Activated CD4-positive, alpha-beta T cell treated with anti-CD3 and anti-CD28 coated beads for 36 hours (primary cell): ENCODE data around the gene ANAPC1. TPM values are rescaled to one million over a fixed set of nuclear protein-coding genes. Genes with fewer than 3 reads are reported as not detected.
"Not testable (repeated sequence)": the region's sequence is repeated elsewhere in the genome, so short reads cannot be mapped to it uniquely, and the experiment has no call there.

Experiments used
- ATAC-seq: fragments of 200-7000 bp; cut with Tn5 transposase; one replicate; pipeline ENCODE4 v1.10.0; 2021; ENCODE audit warnings: mild to moderate bottlenecking, moderate library complexity
- CTCF ChIA-PET: fragments of 350-600 bp; sonication (Branson Sonifier 250); formaldehyde crosslinking; loops from one replicate; lab custom pipeline; 2021; ENCODE audit warnings: antibody characterized with exemption; lab: Charles Lee
- POLR2A ChIA-PET: fragments of 350-600 bp; sonication (Branson Sonifier 250); formaldehyde crosslinking; loops from one replicate; lab custom pipeline; 2021; ENCODE audit warnings: antibody characterized with exemption, inconsistent platforms; lab: Charles Lee
- DNase-seq: peaks from one replicate; pipeline ENCODE4 v3.0.0-alpha.2; 2020
- H3K27ac Mint-ChIP-seq: one replicate; pipeline ENCODE4 v1.8.0; 2021; ENCODE audit warnings: mixed read lengths
- H3K27me3 Mint-ChIP-seq: one replicate; pipeline ENCODE4 v1.8.0; 2021; ENCODE audit warnings: mixed read lengths
- H3K36me3 Mint-ChIP-seq: one replicate; pipeline ENCODE4 v1.8.0; 2021; ENCODE audit warnings: low read depth, mixed read lengths
- H3K4me1 Mint-ChIP-seq: one replicate; pipeline ENCODE4 v1.8.0; 2021; ENCODE audit warnings: mixed read lengths
- H3K4me3 Mint-ChIP-seq: one replicate; pipeline ENCODE4 v1.8.0; 2021; ENCODE audit warnings: mild to moderate bottlenecking, moderate library complexity, mixed read lengths
- H3K9me3 Mint-ChIP-seq: one replicate; pipeline ENCODE4 v1.8.0; 2021; ENCODE audit warnings: low read depth, mixed read lengths
- intact Hi-C, 2 experiments: fragments of 100-400 bp; cut with DNase I in 1 of 2; cut with micrococcal nuclease in 1 of 2; formaldehyde crosslinking; loops; one replicate each; pipeline versions ENCODE4 v1.14.2 to v1.15.1; 2022 to 2024; cut with DNase I, micrococcal nuclease
- microRNA-seq: library from miRNA; unstranded; fragments of <30 nt; microRNA quantifications from one replicate; pipeline ENCODE4 v1.2.0, GENCODE V29; 2021; ENCODE audit warnings: borderline replicate concordance
- total RNA-seq, 2 experiments: library from RNA; stranded (reverse); gene quantifications; one replicate each; pipeline ENCODE4 v1.2.3, GENCODE V29; 2021

ANAPC1 gene
- total RNA-seq, 2 experiments from 2014 or later = 85.1 to 113 TPM

DNA sequence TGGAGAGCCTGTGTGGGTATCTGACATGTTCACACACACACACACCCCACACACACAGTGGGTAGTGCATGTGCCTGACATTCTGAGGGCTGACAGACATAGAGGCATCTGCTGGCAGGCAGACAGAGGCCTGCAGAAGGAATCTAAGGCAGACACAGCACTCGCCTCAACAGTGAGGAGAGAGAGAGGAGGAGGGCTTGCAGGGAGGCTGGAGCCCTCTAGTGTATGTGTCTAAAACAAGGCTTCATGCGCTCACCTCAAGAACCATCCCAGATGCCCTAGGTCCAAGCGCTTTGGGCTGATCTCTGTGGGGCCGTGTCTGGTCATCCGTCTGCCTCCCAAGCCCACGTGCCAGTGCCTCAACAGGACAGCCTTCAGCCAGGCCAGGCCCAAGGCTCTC is 158.3 kb downstream of the ANAPC1 start:
- ATAC-seq = peak; percentile 73
- CTCF ChIA-PET = not testable (repeated sequence)

GRCh38 chr2:111719610-111720009 is 164.4 kb downstream of the ANAPC1 start:
- H3K4me3 Mint-ChIP-seq, intact Hi-C loops, DNase-seq, H3K4me1 Mint-ChIP-seq, H3K27ac Mint-ChIP-seq, ATAC-seq, CTCF ChIA-PET, POLR2A ChIA-PET, H3K9me3 Mint-ChIP-seq, H3K36me3 Mint-ChIP-seq, H3K27me3 Mint-ChIP-seq: not testable (repeated sequence)

More for the DNA sequence above, 158.3 kb downstream of the ANAPC1 start:
- H3K4me1 Mint-ChIP-seq, H3K4me3 Mint-ChIP-seq, H3K9me3 Mint-ChIP-seq, H3K27me3 Mint-ChIP-seq, intact Hi-C loops, H3K36me3 Mint-ChIP-seq, H3K27ac Mint-ChIP-seq, POLR2A ChIA-PET: not testable (repeated sequence)
- peak; percentile 53 for DNase-seq

Small RNA genes within 50 kb of the gene (microRNA-seq; reads per million reads assigned to microRNA genes)
- gene MIR4771-2 = not detected

Other genes starting within 250 kb of the ANAPC1 start
- 1 to 10 TPM in 1 of 2 experiments, under 1 TPM in 1; 0.94 to 1.4 TPM for gene MERTK, start 14.4 kb upstream of the ANAPC1 start, total RNA-seq
- 10 to 100 TPM; 14.5 to 17.6 TPM for gene TMEM87B, start 171.1 kb upstream of the ANAPC1 start, total RNA-seq